Right atrium auricular region (tissue), 2 donors: ENCODE results near the gene PKDCC. TPM values are rescaled to one million over a fixed set of nuclear protein-coding genes. Genes with fewer than 3 reads are reported as not detected.

Experiments
- DNase-seq: peaks from one replicate; pipeline ENCODE4 v3.0.0-alpha.2; 2019; ENCODE audit warnings: low spot score
- H3K27ac ChIP-seq, 2 donors: fragments of 200-600 bp; sonication (generic); 1 replicate in 1 of 2; 2 replicates in 1 of 2; pipeline ENCODE4 v1.5.1; 2016 to 2019
- H3K27me3 ChIP-seq, 2 donors: fragments of 200-600 bp; sonication (generic); one replicate each; pipeline versions ENCODE4 v1.5.1 to v1.6.0; 2017 to 2019
- H3K36me3 ChIP-seq: fragments of 200-600 bp; sonication (generic); one replicate; pipeline ENCODE4 v1.5.1; 2016
- H3K4me1 ChIP-seq, 2 donors: fragments of 200-600 bp; sonication (generic); one replicate each; pipeline versions ENCODE4 v1.5.1 to v1.6.0; 2017 to 2019
- H3K4me3 ChIP-seq, 2 donors: fragments of 200-600 bp; sonication (generic); 1 replicate in 1 of 2; 2 replicates in 1 of 2; pipeline ENCODE4 v1.5.1; 2017 to 2019; ENCODE audit warnings: mild to moderate bottlenecking in 1 of 2, moderate library complexity in 1 of 2
- H3K9me3 ChIP-seq, 2 donors: fragments of 200-600 bp; sonication (generic); one replicate each; pipeline ENCODE4 v1.5.1; 2019
- total RNA-seq, 2 donors: library from RNA; depleted of rRNA; stranded (reverse); fragments of >200 nt; gene quantifications; one replicate each; pipeline ENCODE4 v1.1.0, GENCODE V29; 2016
- TF ChIP-seq, protein P1 (sequence below), 2 donors: fragments of 200-600 bp; sonication (generic); IDR thresholded peaks; one replicate each; pipeline ENCODE4 v1.5.1; 2019; ENCODE audit warnings: antibody characterized with exemption in 2 of 2

The PKDCC gene
- total RNA-seq, 2 donors from 2014 or later: 66.0 to 128 TPM

DNA sequence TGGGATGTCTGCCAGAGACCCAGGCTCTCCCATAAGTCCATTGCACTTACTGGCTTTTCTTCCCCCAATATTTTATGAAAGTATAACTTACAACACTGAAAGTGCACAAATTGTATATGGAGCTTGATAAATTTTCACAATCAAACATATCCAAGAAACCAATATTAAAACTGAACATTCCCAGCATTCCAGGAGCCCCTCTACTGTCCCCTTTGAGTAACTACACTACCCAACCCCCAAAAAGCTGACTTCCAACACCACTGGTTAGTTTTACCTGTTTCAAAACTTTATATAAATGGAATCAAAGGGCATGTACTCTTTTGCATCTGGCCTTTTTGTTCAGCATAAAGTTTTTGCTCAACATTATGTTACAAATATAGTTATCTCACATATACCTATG lies 35.2 kb upstream of the PKDCC start:
- Histone ChIP-seq H3K4me3 (no peak overlapping the region), H3K4me1 (peaks cover 0 to 14% of the 10 kb centered on the region in 2 donors), H3K36me3 (no peaks in the 10 kb centered on the region), H3K9me3 (no peaks in the 10 kb centered on the region), H3K27me3 (no peaks in the 10 kb centered on the region), H3K27ac (no peak overlapping the region)
- DNase-seq: no peak
- TF ChIP-seq, protein P1, sequence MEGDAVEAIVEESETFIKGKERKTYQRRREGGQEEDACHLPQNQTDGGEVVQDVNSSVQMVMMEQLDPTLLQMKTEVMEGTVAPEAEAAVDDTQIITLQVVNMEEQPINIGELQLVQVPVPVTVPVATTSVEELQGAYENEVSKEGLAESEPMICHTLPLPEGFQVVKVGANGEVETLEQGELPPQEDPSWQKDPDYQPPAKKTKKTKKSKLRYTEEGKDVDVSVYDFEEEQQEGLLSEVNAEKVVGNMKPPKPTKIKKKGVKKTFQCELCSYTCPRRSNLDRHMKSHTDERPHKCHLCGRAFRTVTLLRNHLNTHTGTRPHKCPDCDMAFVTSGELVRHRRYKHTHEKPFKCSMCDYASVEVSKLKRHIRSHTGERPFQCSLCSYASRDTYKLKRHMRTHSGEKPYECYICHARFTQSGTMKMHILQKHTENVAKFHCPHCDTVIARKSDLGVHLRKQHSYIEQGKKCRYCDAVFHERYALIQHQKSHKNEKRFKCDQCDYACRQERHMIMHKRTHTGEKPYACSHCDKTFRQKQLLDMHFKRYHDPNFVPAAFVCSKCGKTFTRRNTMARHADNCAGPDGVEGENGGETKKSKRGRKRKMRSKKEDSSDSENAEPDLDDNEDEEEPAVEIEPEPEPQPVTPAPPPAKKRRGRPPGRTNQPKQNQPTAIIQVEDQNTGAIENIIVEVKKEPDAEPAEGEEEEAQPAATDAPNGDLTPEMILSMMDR (IDR thresholded peaks at IDR 0.05): no peak

DNA sequence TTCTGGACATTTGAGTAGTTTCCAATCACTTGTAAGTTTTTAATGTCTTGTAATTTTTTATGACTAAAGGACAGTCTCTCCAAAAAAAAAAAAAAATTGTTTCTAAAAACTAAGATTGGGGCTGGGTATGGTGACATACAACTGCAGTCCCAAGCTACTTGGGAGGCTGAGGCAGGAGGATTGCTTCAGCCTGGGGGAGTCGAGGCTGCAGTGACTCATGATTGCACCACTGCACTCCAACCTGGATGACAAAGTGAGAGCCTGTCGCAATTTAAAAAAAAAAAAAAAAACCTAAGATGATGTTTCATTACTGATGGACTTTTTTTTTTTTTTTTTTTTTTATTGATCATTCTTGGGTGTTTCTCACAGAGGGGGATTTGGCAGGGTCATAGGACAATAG lies 34.4 kb upstream of the PKDCC start:
- Histone ChIP-seq H3K27me3 (no peaks in the 10 kb centered on the region), H3K4me1 (peaks cover 0 to 14% of the 10 kb centered on the region in 2 donors), H3K9me3 (no peaks in the 10 kb centered on the region), H3K36me3 (no peaks in the 10 kb centered on the region), H3K27ac (no peak overlapping the region), H3K4me3 (no peak overlapping the region)
- no peak for DNase-seq
- TF ChIP-seq, protein P1 (IDR thresholded peaks at IDR 0.05): no peak

DNA sequence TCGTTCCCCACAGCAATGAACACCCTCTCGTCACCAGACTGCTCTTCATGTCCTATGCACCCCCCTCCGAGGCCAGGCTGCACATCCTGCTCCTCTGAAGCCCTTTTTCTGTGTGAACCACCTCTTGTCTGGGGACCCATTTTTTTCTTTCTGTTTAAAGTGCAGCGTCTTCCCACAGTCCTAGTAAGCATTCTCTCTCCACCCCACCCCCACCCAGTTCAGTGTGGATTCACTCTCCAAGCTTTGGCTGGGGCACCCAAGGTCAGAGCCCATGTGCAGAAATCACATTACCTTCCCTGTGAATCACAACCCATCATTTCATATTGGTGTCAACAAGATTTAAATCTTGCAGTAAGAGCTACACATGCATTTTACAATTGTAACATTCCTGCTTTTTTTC lies 26.4 kb upstream of the PKDCC start:
- Histone ChIP-seq H3K27me3 (no peaks in the 10 kb centered on the region), H3K4me3 (no peak overlapping the region), H3K27ac (no peak overlapping the region), H3K36me3 (no peaks in the 10 kb centered on the region), H3K4me1 (peaks cover 0 to 28% of the 10 kb centered on the region in 2 donors), H3K9me3 (no peaks in the 10 kb centered on the region)
- no peak for DNase-seq
- TF ChIP-seq, protein P1 (IDR thresholded peaks at IDR 0.05): no peak

DNA sequence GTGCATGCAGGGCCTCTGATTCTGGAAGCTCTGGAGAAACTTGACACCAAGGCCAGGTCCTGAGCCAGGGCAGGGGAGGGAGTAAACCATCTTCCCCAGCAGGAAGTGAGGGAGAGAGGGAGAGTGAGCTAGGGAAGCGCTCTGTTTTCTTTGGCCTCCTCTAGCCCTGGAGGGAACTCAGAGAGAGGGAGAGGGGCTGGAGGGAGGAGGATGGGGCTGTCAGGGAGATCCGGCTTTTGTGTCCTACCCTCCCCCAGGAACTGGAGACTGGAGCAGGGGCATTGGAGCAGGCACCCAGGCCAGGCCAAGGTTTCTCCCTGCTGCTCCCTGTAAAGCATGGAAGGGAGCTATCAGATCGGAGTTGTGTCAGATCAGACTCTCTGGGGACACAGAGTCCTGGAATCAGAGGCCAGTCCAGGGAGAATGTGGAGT lies 22.7 kb upstream of the PKDCC start:
- H3K4me3 ChIP-seq: no peak overlapping the region
- no peaks in the 10 kb centered on the region for H3K9me3 ChIP-seq
- H3K4me1 ChIP-seq: peaks cover 0 to 46% of the 10 kb centered on the region in 2 donors
- TF ChIP-seq, protein P1 (IDR thresholded peaks at IDR 0.05): no peak
- peak overlapping the region; percentile 42 to 64 for H3K27ac ChIP-seq
- no peaks in the 10 kb centered on the region for H3K27me3 ChIP-seq
- DNase-seq: no peak
- no peaks in the 10 kb centered on the region for H3K36me3 ChIP-seq

DNA sequence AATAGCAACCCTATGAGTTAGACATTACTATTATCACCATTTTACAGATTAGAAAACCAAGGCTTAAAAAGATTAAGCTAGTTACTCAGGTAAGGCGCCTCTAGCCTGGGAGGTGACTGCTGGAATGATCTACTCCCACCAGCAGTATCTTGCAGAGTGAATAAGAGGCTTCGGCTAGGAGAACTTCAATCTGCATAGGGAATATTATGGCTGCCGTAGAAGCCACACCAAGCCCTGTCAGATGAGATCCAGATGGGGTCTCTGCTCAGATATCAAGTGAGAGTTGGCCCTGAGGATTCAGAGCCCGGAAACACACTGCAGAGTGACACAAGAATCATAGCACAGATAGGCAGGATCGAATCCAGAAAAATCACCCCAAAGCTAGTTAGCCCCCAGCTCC lies 21.5 kb upstream of the PKDCC start:
- no peak for DNase-seq
- peaks cover 0 to 39% of the 10 kb centered on the region in 2 donors for H3K4me1 ChIP-seq
- no peaks in the 10 kb centered on the region for H3K36me3 ChIP-seq

More for the DNA sequence above, 21.5 kb upstream of the PKDCC start:
- no peak overlapping the region for H3K27ac ChIP-seq
- H3K9me3 ChIP-seq: no peaks in the 10 kb centered on the region
- TF ChIP-seq, protein P1 (IDR thresholded peaks at IDR 0.05): no peak
- no peak overlapping the region for H3K4me3 ChIP-seq
- H3K27me3 ChIP-seq: no peaks in the 10 kb centered on the region
